ENCODE data around the gene CMTM5.

DNA sequence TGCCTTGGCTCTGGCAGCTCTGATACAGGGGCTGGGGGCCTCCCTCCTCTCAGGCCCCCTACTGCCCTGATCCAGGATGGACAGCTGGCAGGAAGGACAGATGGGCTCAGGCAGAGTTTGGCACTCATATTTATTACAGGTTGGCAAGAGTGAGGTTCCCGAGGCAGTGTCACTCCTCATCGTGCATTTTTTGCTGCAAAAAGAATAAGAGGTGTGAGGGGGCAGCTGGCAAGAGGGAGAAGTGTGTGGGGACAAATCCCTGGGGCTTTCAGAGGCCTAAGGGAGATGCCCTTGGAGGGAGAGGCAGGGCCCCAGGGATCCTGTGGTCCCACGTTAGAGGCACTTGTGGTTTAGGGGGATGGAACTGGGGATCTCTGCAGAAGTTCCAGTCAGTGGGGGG is 5.0 kb downstream of the CMTM5 start:
- TF ChIP-seq, protein P1, sequence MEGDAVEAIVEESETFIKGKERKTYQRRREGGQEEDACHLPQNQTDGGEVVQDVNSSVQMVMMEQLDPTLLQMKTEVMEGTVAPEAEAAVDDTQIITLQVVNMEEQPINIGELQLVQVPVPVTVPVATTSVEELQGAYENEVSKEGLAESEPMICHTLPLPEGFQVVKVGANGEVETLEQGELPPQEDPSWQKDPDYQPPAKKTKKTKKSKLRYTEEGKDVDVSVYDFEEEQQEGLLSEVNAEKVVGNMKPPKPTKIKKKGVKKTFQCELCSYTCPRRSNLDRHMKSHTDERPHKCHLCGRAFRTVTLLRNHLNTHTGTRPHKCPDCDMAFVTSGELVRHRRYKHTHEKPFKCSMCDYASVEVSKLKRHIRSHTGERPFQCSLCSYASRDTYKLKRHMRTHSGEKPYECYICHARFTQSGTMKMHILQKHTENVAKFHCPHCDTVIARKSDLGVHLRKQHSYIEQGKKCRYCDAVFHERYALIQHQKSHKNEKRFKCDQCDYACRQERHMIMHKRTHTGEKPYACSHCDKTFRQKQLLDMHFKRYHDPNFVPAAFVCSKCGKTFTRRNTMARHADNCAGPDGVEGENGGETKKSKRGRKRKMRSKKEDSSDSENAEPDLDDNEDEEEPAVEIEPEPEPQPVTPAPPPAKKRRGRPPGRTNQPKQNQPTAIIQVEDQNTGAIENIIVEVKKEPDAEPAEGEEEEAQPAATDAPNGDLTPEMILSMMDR (conservative IDR thresholded peaks at IDR 0.05) = no peak
- no peak for TF ChIP-seq ZFX (IDR thresholded peaks at IDR 0.05)
